GM13977 (cell line): ENCODE data around the gene CXCL6.

Source experiments
- DNase-seq: peaks from one replicate; pipeline ENCODE4 v3.0.0; 2012; ENCODE audit warnings: low spot score
- CTCF ChIP-seq: IDR thresholded peaks from 2 replicates; pipeline ENCODE4 v1.5.1; 2012; ENCODE audit warnings: mild to moderate bottlenecking, control low read depth; ENCODE audit not compliant: insufficient read depth; ENCODE audit errors: extremely low read depth, missing control alignments
- in situ Hi-C: fragments of 300-500 bp; cut with MboI; formaldehyde crosslinking; loops from one replicate; pipeline ENCODE4 v1.12.0; 2022; ENCODE audit warnings: low sequenced_read_pairs, low pct_unique_long_range_greater_than_20kb, mixed read lengths, inconsistent platforms; ENCODE audit not compliant: unreplicated experiment

CXCL6 gene

GRCh38 chr4:73883306-73883705 is 46.8 kb downstream of the CXCL6 start:
- in situ Hi-C loops = no loop called here
- no peak for DNase-seq
- TF ChIP-seq CTCF = no peak

- no peak for DNase-seq
- in situ Hi-C loops = no loop called here
- no peak for TF ChIP-seq CTCF
These were observed 49.2 kb downstream of the CXCL6 start for GRCh38 chr4:73885574-73886267.
